HFF-Myc (cell line): Measurements from ENCODE around the gene ARHGAP40.

Experiments
- DNase-seq: peaks from one replicate; pipeline ENCODE4 v3.0.0-alpha.2; 2011; ENCODE audit warnings: low read depth; ENCODE audit errors: extremely low read depth
- H3K4me3 ChIP-seq: replicated peaks from 2 replicates; pipeline ENCODE4 v1.5.1; 2011; ENCODE audit warnings: low read depth, mild to moderate bottlenecking, control low read depth, low read length
- TF ChIP-seq, protein P1 (sequence below): IDR thresholded peaks from 2 replicates; pipeline ENCODE4 v1.5.1; 2012; ENCODE audit warnings: mild to moderate bottlenecking, low read depth, low read length, control low read depth; ENCODE audit errors: missing control alignments

Gene ARHGAP40

GRCh38 chr20:38628580-38629470, 27.2 kb downstream of the ARHGAP40 start:
- no peak overlapping the region for H3K4me3 ChIP-seq
- DNase-seq, result no peak
- TF ChIP-seq, protein P1, sequence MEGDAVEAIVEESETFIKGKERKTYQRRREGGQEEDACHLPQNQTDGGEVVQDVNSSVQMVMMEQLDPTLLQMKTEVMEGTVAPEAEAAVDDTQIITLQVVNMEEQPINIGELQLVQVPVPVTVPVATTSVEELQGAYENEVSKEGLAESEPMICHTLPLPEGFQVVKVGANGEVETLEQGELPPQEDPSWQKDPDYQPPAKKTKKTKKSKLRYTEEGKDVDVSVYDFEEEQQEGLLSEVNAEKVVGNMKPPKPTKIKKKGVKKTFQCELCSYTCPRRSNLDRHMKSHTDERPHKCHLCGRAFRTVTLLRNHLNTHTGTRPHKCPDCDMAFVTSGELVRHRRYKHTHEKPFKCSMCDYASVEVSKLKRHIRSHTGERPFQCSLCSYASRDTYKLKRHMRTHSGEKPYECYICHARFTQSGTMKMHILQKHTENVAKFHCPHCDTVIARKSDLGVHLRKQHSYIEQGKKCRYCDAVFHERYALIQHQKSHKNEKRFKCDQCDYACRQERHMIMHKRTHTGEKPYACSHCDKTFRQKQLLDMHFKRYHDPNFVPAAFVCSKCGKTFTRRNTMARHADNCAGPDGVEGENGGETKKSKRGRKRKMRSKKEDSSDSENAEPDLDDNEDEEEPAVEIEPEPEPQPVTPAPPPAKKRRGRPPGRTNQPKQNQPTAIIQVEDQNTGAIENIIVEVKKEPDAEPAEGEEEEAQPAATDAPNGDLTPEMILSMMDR, result no peak

- TF ChIP-seq, protein P1, result no peak
- DNase-seq, result no peak
- H3K4me3 ChIP-seq, result no peak overlapping the region
These were observed 28.4 kb downstream of the ARHGAP40 start for GRCh38 chr20:38629979-38630378.

DNA sequence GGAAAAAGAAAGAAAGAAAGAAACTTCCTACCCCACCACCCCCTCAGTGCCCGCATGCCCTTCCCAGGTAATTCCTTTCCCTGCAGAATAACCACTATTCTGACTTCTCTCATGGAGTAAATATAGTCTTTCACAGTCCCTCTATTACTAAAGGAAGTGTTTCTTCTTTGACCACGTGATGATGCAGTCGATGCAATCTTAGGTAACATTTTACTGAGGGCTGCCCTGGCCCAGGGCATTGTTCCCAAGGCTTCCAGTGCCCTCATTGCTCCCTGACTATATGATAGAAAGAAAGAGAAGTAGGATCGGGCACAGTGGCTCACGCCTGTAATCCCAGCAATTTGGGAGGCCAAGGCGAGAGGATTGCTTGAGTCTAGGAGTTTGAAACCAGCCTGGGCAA, 29.1 kb downstream of the ARHGAP40 start:
- TF ChIP-seq, protein P1, result no peak
- H3K4me3 ChIP-seq, result no peak overlapping the region
- no peak for DNase-seq

DNA sequence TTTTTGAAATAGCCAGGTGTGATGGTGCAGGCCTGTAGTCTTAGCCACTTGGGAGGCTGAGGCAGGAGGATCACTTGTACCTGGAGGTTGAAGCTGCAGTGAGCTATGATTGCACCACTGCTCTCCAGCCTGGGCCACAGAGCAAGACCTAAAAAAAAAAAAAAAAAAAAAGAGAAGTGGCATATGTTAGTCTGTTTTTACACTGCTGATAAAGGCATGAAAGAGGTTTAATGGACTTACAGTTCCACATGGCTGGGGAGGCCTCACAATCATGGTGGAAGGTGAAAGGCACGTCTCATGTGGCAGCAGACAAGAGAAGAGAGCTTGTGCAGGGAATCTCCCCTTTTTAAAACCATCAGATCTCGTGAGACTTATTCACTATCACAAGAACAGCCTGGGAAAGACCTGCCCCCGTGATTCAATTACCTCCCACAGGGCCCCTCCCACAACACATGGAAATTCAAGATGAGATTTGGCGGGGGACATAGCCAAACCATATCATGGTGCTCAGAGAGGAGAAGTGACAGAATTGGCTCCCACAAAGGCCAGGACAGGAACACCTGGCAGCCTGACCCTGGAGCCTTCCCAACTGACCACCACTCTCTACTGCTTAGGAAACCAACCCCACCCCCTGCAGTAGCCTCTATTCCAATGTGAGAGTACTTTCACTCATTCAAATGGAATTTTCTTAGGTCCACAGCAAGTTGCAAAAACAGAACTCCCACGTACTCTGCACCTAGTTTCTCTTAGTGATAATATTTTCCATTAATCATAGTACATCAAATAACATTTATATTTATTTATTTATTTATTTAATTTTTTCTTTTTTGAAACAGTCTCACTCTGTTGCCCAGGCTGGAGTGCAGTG, 29.8 kb downstream of the ARHGAP40 start:
- no peak for DNase-seq
- no peak overlapping the region for H3K4me3 ChIP-seq
- TF ChIP-seq, protein P1, result no peak

DNA sequence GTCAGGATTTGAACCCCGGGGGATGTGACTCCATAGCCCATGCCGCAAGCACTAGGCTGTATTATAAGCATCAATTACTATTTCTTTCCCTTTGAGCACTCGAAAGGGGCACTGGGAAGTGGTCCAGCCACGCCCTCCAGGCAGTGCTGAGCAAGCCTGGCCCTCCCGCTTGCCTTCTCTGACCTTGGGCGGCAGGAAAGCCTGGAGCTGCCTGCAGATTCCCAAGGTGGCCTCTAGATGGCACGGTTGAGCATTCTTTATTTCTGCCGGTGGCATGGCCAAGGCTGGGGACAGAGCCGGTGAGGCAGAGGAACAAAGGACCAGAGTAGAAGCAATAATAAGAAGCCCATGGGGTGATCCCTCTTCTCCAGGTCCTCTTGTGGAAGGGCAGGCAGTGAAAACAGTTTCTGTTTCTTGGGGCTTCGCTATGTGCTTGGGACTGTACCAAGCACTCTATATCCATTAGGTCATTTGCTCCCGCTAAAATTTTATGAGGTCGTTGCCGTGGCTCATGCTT, 32.0 kb downstream of the ARHGAP40 start:
- peak; percentile 22 for DNase-seq
- no peak overlapping the region for H3K4me3 ChIP-seq
- TF ChIP-seq, protein P1, result peak; percentile 93

DNA sequence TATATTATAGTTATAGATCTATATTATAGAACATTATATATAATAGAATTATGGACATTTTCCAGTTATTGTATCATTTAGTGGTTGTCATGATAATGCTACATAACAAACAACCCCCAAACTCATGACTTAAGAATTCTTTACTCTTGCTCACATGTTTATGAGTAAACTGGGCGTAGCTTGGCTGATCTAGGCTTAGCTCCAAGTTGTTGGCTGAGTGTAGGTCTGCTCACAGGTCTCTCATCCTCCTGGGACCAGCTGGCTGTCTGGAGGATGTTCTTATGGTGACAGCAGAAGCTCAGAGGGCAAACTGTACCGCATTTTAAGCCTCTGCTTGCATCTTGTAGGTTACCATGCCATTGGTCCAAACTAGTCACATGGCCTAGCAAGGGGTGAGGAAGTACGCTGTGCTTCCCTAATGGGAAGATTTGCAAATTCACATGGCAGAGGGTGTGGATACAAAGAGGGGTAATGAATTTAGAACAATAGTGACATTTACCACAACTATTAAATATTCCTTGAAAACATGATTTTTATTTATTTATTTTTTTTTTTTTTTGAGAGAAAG, 34.2 kb downstream of the ARHGAP40 start:
- H3K4me3 ChIP-seq, result no peak overlapping the region
- no peak for DNase-seq
- TF ChIP-seq, protein P1, result no peak
